AG04450 (cell line): ENCODE data around the gene ITGA11. TPM values are rescaled to one million over a fixed set of nuclear protein-coding genes. Genes with fewer than 3 reads are reported as not detected.
A peak's percentile ranks its signal among the peaks of the same experiment; 100 is the strongest.

Source experiments
- CTCF ChIA-PET: fragments of 300-600, 350-600 bp; formaldehyde crosslinking; extraction: SDS; loops from one replicate; lab custom pipeline; 2022; ENCODE audit warnings: antibody characterized with exemption, inconsistent platforms; lab: Charles Lee
- POLR2A ChIA-PET: fragments of 350-600 bp; formaldehyde crosslinking; extraction: SDS; loops from one replicate; lab custom pipeline; 2021; ENCODE audit warnings: antibody characterized with exemption, inconsistent platforms; lab: Yijun Ruan, JAX
- DNase-seq: peaks from one replicate; pipeline ENCODE4 v3.0.0-alpha.2; 2011; ENCODE audit warnings: low read depth, low spot score
- H3K27ac ChIP-seq: one replicate; pipeline ENCODE4 v1.5.1; 2012; ENCODE audit warnings: low read depth, low read length, control low read depth
- H3K27me3 ChIP-seq: one replicate; pipeline ENCODE4 v1.6.0; 2012; ENCODE audit warnings: low read length; ENCODE audit not compliant: control insufficient read depth, insufficient read depth
- H3K4me3 ChIP-seq: 2 replicates; pipeline ENCODE4 v1.5.1; 2011; ENCODE audit warnings: mild to moderate bottlenecking, low read depth, low read length, control low read depth
- H3K9me3 ChIP-seq: 2 replicates; pipeline ENCODE4 v1.5.1; 2012; ENCODE audit warnings: low read length; ENCODE audit not compliant: control insufficient read depth, insufficient read depth
- CTCF ChIP-seq: IDR thresholded peaks from 2 replicates; pipeline ENCODE4 v1.5.1; 2011; ENCODE audit warnings: low read depth, low read length, control low read depth, inconsistent platforms
- polyA plus RNA-seq: library from polyadenylated mRNA; depleted of rRNA; stranded (reverse); fragments of >200 nt; gene quantifications from 2 replicates; pipeline ENCODE4 v1.2.3, GENCODE V29; 2011

The ITGA11 gene
- polyA plus RNA-seq, 1 experiment, result 24.0 TPM

GRCh38 chr15:68389936-68390817 is 41.8 kb downstream of the ITGA11 start:
- no peak for TF ChIP-seq CTCF
- DNase-seq, result peak; percentile 16
- Histone ChIP-seq H3K27ac (peak overlapping the region; percentile 68), H3K4me3 (no peak overlapping the region), H3K9me3 (no peaks in the 10 kb centered on the region), H3K27me3 (no peaks in the 10 kb centered on the region)
- POLR2A ChIA-PET, result interaction anchor here (0.5 kb wide), 1 partner anchor 1490 kb away, joined by 4 read pairs; no protein-coding TSS in a partner anchor
- CTCF ChIA-PET, result no interaction called here

- ChIA-PET CTCF (interaction anchor here (0.5 kb wide), 1 partner anchor 21 kb away, joined by 3 read pairs; no protein-coding TSS in a partner anchor), POLR2A (interaction anchor here (0.5 kb wide), 1 partner anchor 1491 kb away, joined by 4 read pairs; no protein-coding TSS in a partner anchor)
- no peak for DNase-seq
- Histone ChIP-seq H3K9me3 (no peaks in the 10 kb centered on the region), H3K27me3 (no peaks in the 10 kb centered on the region), H3K27ac (peak overlapping the region; percentile 68), H3K4me3 (no peak overlapping the region)
- TF ChIP-seq CTCF, result no peak; the same call in 1 of the 2 replicates
Measured at GRCh38 chr15:68389041-68389930, 42.7 kb downstream of the ITGA11 start.

GRCh38 chr15:68387381-68388143 is 44.4 kb downstream of the ITGA11 start:
- no peak overlapping the region for H3K4me3 ChIP-seq
- no peak for TF ChIP-seq CTCF
- H3K27me3 ChIP-seq, result no peaks in the 10 kb centered on the region
- peaks cover 4% of the 10 kb centered on the region for H3K9me3 ChIP-seq
- ChIA-PET POLR2A (no interaction called here), CTCF (interaction anchor here (1.7 kb wide), 1 partner anchor 81 kb away, joined by 5 read pairs; no protein-coding TSS in a partner anchor)
- peak; percentile 24 for DNase-seq
- H3K27ac ChIP-seq, result peak overlapping the region; percentile 77

- no peak overlapping the region for H3K4me3 ChIP-seq
- CTCF ChIA-PET, result interaction anchor here (1.7 kb wide), 1 partner anchor 80 kb away, joined by 5 read pairs; no protein-coding TSS in a partner anchor
- DNase-seq, result no peak
- H3K9me3 ChIP-seq, result peaks cover 4% of the 10 kb centered on the region
- peak overlapping the region; percentile 77 for H3K27ac ChIP-seq
- H3K27me3 ChIP-seq, result no peaks in the 10 kb centered on the region
- POLR2A ChIA-PET, result no interaction called here
- no peak for TF ChIP-seq CTCF
Measured at GRCh38 chr15:68386587-68387288, 45.2 kb downstream of the ITGA11 start.
